A549 (cell line): ENCODE measurements around the gene MOB3C. TPM values are rescaled to one million over a fixed set of nuclear protein-coding genes. Genes with fewer than 3 reads are reported as not detected.
"Not testable (repeated sequence)": the region's sequence is repeated elsewhere in the genome, so short reads cannot be mapped to it uniquely, and the experiment has no call there.

Experiments
- ATAC-seq, 2 experiments: fragments of 200-7000 bp in 1 of 2; fragments of >200 bp in 1 of 2; cut with Nextera tagmentation in 1 of 2; cut with Tn5 transposase in 1 of 2; 3 replicates each; pipeline versions ENCODE4 v1.8.0 to v1.9.1; 2018 to 2020; ENCODE audit warnings: mild to moderate bottlenecking in 1 of 2, moderate library complexity in 1 of 2
- CTCF ChIA-PET: fragments of 300-600 bp; sonication (Branson Sonifier 250); formaldehyde crosslinking; extraction: SDS; loops from one replicate; lab custom pipeline; 2021; ENCODE audit warnings: antibody characterized with exemption, inconsistent platforms; lab: Yijun Ruan, JAX
- POLR2A ChIA-PET: fragments of 350-600 bp; formaldehyde crosslinking; extraction: SDS; loops from one replicate; lab custom pipeline; 2021; ENCODE audit warnings: antibody characterized with exemption, inconsistent platforms; lab: Yijun Ruan, JAX
- DNase-seq, 2 experiments: peaks; one replicate each; pipeline versions ENCODE4 v3.0.0 to v3.0.0-alpha.2; 2011 to 2016; ENCODE audit warnings: low read depth in 1 of 2, low spot score in 1 of 2
- FAIRE-seq: peaks from 2 replicates; lab custom pipeline; 2011; peaks lifted over from hg19 to GRCh38; lab: Jason Lieb, UNC
- H3K27ac ChIP-seq, 2 experiments: fragments of >200 bp; sonication (Bioruptor Twin); formaldehyde crosslinking; 3 replicates each; pipeline ENCODE4 v1.5.1; 2016 to 2017
- H3K4me1 ChIP-seq: fragments of >200 bp; sonication (Bioruptor Twin); formaldehyde crosslinking; 3 replicates; pipeline ENCODE4 v1.6.1; 2016
- H3K4me2 ChIP-seq: fragments of >200 bp; sonication (Bioruptor Twin); formaldehyde crosslinking; 3 replicates; pipeline ENCODE4 v1.6.1; 2016
- H3K4me3 ChIP-seq: fragments of >200 bp; sonication (Bioruptor Twin); formaldehyde crosslinking; 3 replicates; pipeline ENCODE4 v1.5.1; 2016
- H3K9me3 ChIP-seq: fragments of >200 bp; sonication (Bioruptor Twin); formaldehyde crosslinking; 3 replicates; pipeline ENCODE4 v1.6.1; 2016
- BCL3 ChIP-seq: fragments of >200 bp; sonication (Bioruptor Twin); formaldehyde crosslinking; IDR thresholded peaks from 3 replicates; pipeline ENCODE4 v1.6.1; 2016
- CBX2 ChIP-seq: fragments of 200-600 bp; sonication (generic); IDR thresholded peaks from 2 replicates; pipeline ENCODE4 v1.6.1; 2016; ENCODE audit warnings: low read depth, mild to moderate bottlenecking, borderline replicate concordance
- CBX8 ChIP-seq: fragments of 200-600 bp; sonication (generic); IDR thresholded peaks from 2 replicates; pipeline ENCODE4 v1.6.1; 2016
- CEBPB ChIP-seq, 2 experiments: fragments of >200 bp in 1 of 2; sonication (Bioruptor Twin) in 1 of 2; formaldehyde crosslinking in 1 of 2; IDR thresholded peaks; 2 replicates each; pipeline ENCODE4 v1.6.1; 2012 to 2016
- CTCF ChIP-seq: fragments of >200 bp; sonication (Bioruptor Twin); formaldehyde crosslinking; IDR thresholded peaks from 3 replicates; pipeline ENCODE4 v1.5.1; 2016
- EHMT2 ChIP-seq: fragments of 200-600 bp; sonication (generic); IDR thresholded peaks from 2 replicates; pipeline ENCODE4 v1.6.1; 2016; ENCODE audit warnings: antibody characterized with exemption, low read depth, mild to moderate bottlenecking, moderate library complexity
- FOSB ChIP-seq: fragments of 250-450 bp; sonication (Bioruptor Pico); IDR thresholded peaks from 2 replicates; pipeline ENCODE4 v1.5.0; 2020; ENCODE audit warnings: mild to moderate bottlenecking, moderate library complexity
- HOXA7 ChIP-seq: fragments of 250-450 bp; sonication (Bioruptor Pico); IDR thresholded peaks from 2 replicates; pipeline ENCODE4 v1.5.0; 2020; ENCODE audit warnings: mild to moderate bottlenecking, moderate library complexity
- HOXB5 ChIP-seq: fragments of 250-450 bp; sonication (Bioruptor Pico); IDR thresholded peaks from 2 replicates; pipeline ENCODE4 v1.5.0; 2020; ENCODE audit warnings: mild to moderate bottlenecking, moderate library complexity
- JUN ChIP-seq, 2 experiments: fragments of >200 bp; sonication (Bioruptor Twin); formaldehyde crosslinking; IDR thresholded peaks; 2 replicates in 1 of 2; 3 replicates in 1 of 2; pipeline ENCODE4 v1.6.1; 2016 to 2017
- JUNB ChIP-seq: fragments of >200 bp; sonication (Bioruptor Twin); formaldehyde crosslinking; IDR thresholded peaks from 2 replicates; pipeline ENCODE4 v1.6.1; 2016
- KDM5A ChIP-seq: fragments of 200-600 bp; sonication (generic); IDR thresholded peaks from 2 replicates; pipeline ENCODE4 v1.6.1; 2016; ENCODE audit warnings: antibody characterized with exemption, mild to moderate bottlenecking
- MAFK ChIP-seq: fragments of 450-650 bp; IDR thresholded peaks from 2 replicates; pipeline ENCODE4 v1.6.1; 2014; ENCODE audit not compliant: partially characterized antibody
- MAZ ChIP-seq: fragments of 150-350 bp; IDR thresholded peaks from 2 replicates; pipeline ENCODE4 v1.6.1; 2014; ENCODE audit warnings: antibody characterized with exemption, low read depth, low read length, borderline replicate concordance
- MYC ChIP-seq: IDR thresholded peaks from 2 replicates; pipeline ENCODE4 v1.6.1; 2012; ENCODE audit warnings: mild to moderate bottlenecking, inconsistent platforms, low read length, improper control_type of control experiment, borderline replicate concordance
- NR3C1 ChIP-seq: fragments of >200 bp; sonication (Bioruptor Twin); formaldehyde crosslinking; IDR thresholded peaks from 3 replicates; pipeline ENCODE4 v1.6.1; 2017
- PHF8 ChIP-seq: fragments of 200-600 bp; sonication (generic); IDR thresholded peaks from 2 replicates; pipeline ENCODE4 v1.6.1; 2016; ENCODE audit warnings: low read depth, mild to moderate bottlenecking, antibody characterized with exemption, moderate library complexity, borderline replicate concordance
- POLR2A ChIP-seq: IDR thresholded peaks from 2 replicates; pipeline ENCODE4 v1.6.1; 2012; ENCODE audit warnings: mild to moderate bottlenecking, low read length
- RARB ChIP-seq: fragments of 250-450 bp; sonication (Bioruptor Pico); IDR thresholded peaks from 2 replicates; pipeline ENCODE4 v1.8.0; 2021; ENCODE audit warnings: mild to moderate bottlenecking, moderate library complexity
- SREBF2 ChIP-seq: fragments of 450-650 bp; IDR thresholded peaks from 2 replicates; pipeline ENCODE4 v1.6.1; 2014; ENCODE audit warnings: mild to moderate bottlenecking, moderate library complexity
- TFCP2L1 ChIP-seq: fragments of 250-450 bp; sonication (Bioruptor Pico); IDR thresholded peaks from 2 replicates; pipeline ENCODE4 v1.5.0; 2021; ENCODE audit warnings: mild to moderate bottlenecking
- ZC3H11A ChIP-seq: fragments of 450-650 bp; IDR thresholded peaks from 2 replicates; pipeline ENCODE4 v1.6.1; 2014; ENCODE audit warnings: antibody characterized with exemption, mild to moderate bottlenecking
- ZFP36 ChIP-seq: fragments of 450-650 bp; IDR thresholded peaks from 2 replicates; pipeline ENCODE4 v1.6.1; 2014; ENCODE audit warnings: borderline replicate concordance; ENCODE audit not compliant: partially characterized antibody
- ZNF302 ChIP-seq: fragments of 250-450 bp; sonication (Bioruptor Pico); IDR thresholded peaks from 2 replicates; pipeline ENCODE4 v1.9.0; 2021; ENCODE audit warnings: inconsistent platforms, mild to moderate bottlenecking, moderate library complexity
- ZSCAN20 ChIP-seq: fragments of 250-450 bp; sonication (Bioruptor Pico); IDR thresholded peaks from 2 replicates; pipeline ENCODE4 v1.8.0; 2022; ENCODE audit warnings: mild to moderate bottlenecking, moderate library complexity
- WGBS: methylation state at CpG from one replicate; pipeline ENCODE4 v1.1.6; 2017; ENCODE audit errors: missing lambda C conversion rate; 5-methylcytosine and 5-hydroxymethylcytosine counted together
- polyA plus RNA-seq, 4 experiments: library from polyadenylated mRNA; depleted of rRNA in 3 of 4; stranded (reverse); fragments of >200 nt; fragmentation: RNase III in 1 of 4; extraction: RNeasy Plus Mini Kit Qiagen cat#74134 plus additional on column Dnase treatment in 1 of 4; gene quantifications; 2 replicates in 3 of 4; 3 replicates in 1 of 4; pipeline ENCODE4 v1.2.3, GENCODE V29; 2011 to 2017
- TF ChIP-seq, protein P1 (sequence below): IDR thresholded peaks from 2 replicates; pipeline ENCODE4 v1.6.1; 2012
- TF ChIP-seq, protein P2 (sequence below): fragments of >200 bp; sonication (Bioruptor Twin); formaldehyde crosslinking; IDR thresholded peaks from 2 replicates; pipeline ENCODE4 v1.6.1; 2016
- TF ChIP-seq, protein P3 (sequence below): IDR thresholded peaks from 2 replicates; pipeline ENCODE4 v1.6.1; 2012

Gene MOB3C
- polyA plus RNA-seq, 2 of the 4 experiments (the other 2 are of a cell fraction), result 2.6 to 2.7 TPM

GRCh38 chr1:46654012-46654411 is 37.4 kb upstream of the MOB3C start:
- FAIRE-seq (no peak), ATAC-seq (no peak)
- Histone ChIP-seq H3K4me1 (peaks cover 15% of the 10 kb centered on the region; the same call in 2 of the 3 replicates), H3K27ac (no peak overlapping the region), H3K4me3 (no peak overlapping the region), H3K9me3 (peaks cover 9% of the 10 kb centered on the region)
- WGBS, result 95% methylated on average over 1 of the region's 1 CpG
- ChIA-PET POLR2A (no interaction called here), CTCF (no interaction called here)
- TF ChIP-seq KDM5A (no peak), CTCF (no peak), ZFP36 (no peak), FOSB (no peak), NR3C1 (no peak), HOXA7 (no peak), CEBPB (IDR thresholded peaks at IDR 0.05) (no peak), CBX2 (no peak), RARB (CRISPR knock-in tag) (no peak)
- TF ChIP-seq, all 56 proteins: peak for 0
- no peak overlapping the region for H3K4me2 ChIP-seq
- no peak for DNase-seq

- DNase-seq (no peak), FAIRE-seq (no peak), ATAC-seq (no peak)
- Histone ChIP-seq H3K9me3 (peaks cover 9% of the 10 kb centered on the region), H3K4me2 (no peak overlapping the region), H3K27ac (no peak overlapping the region), H3K4me3 (no peak overlapping the region), H3K4me1 (peaks cover 15% of the 10 kb centered on the region; the same call in 2 of the 3 replicates)
- ChIA-PET POLR2A (no interaction called here), CTCF (interaction anchor here (0.9 kb wide), 1 partner anchor 12 kb away, joined by 3 read pairs; no protein-coding TSS in a partner anchor)
- TF ChIP-seq NR3C1 (no peak), ZNF302 (CRISPR knock-in tag) (no peak), POLR2A (no peak), MYC (no peak), CEBPB (IDR thresholded peaks at IDR 0.05) (no peak), BCL3 (no peak), HOXB5 (CRISPR knock-in tag) (no peak), CBX2 (no peak), SREBF2 (no peak), JUNB (no peak)
- TF ChIP-seq, protein P1, sequence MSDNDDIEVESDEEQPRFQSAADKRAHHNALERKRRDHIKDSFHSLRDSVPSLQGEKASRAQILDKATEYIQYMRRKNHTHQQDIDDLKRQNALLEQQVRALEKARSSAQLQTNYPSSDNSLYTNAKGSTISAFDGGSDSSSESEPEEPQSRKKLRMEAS, result no peak
- whole genome bisulfite sequencing, result 88% methylated on average over 2 of the region's 2 CpGs
These were observed 36.9 kb upstream of the MOB3C start for GRCh38 chr1:46653405-46653958.

GRCh38 chr1:46652321-46653100 is 35.9 kb upstream of the MOB3C start:
- H3K4me2 ChIP-seq, result no peak overlapping the region

DNA sequence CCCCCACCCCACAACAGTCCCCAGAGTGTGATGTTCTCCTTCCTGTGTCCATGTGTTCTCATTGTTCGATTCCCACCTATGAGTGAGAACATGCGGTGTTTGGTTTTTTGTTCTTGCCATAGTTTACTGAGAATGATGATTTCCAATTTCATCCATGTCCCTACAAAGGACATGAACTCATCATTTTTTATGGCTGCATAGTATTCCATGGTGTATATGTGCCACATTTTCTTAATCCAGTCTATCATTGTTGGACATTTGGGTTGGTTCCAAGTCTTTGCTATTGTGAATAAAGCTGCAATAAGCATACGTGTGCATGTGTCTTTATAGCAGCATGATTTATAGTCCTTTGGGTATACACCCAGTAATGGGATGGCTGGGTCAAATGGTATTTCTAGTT is 34.5 kb upstream of the MOB3C start:
- H3K27ac ChIP-seq, FAIRE-seq, DNase-seq, POLR2A ChIA-PET, H3K9me3 ChIP-seq, ATAC-seq, H3K4me2 ChIP-seq, H3K4me3 ChIP-seq: not testable (repeated sequence)
- peaks cover 15% of the 10 kb centered on the region; the same call in 2 of the 3 replicates for H3K4me1 ChIP-seq
- 94% methylated on average over 3 of the region's 3 CpGs for WGBS
- CTCF ChIA-PET, result interaction anchor here (0.6 kb wide), 1 partner anchor 718 kb away, joined by 3 read pairs; no protein-coding TSS in a partner anchor

More at GRCh38 chr1:46652321-46653100, 35.9 kb upstream of the MOB3C start:
- H3K4me3 ChIP-seq, result no peak overlapping the region
- no peak overlapping the region for H3K27ac ChIP-seq
- FAIRE-seq, result no peak
- POLR2A ChIA-PET, result no interaction called here
- ATAC-seq, result no peak
- peaks cover 9% of the 10 kb centered on the region for H3K9me3 ChIP-seq
- TF ChIP-seq MAFK (no peak), ZC3H11A (no peak), PHF8 (no peak), ZSCAN20 (CRISPR knock-in tag) (no peak), CBX8 (no peak), MAZ (no peak), CEBPB (IDR thresholded peaks at IDR 0.05) (no peak), KDM5A (no peak), TFCP2L1 (no peak), EHMT2 (no peak), ZFP36 (no peak), HOXB5 (CRISPR knock-in tag) (no peak), JUN (IDR thresholded peaks at IDR 0.05) (no peak)
- TF ChIP-seq, protein P2, sequence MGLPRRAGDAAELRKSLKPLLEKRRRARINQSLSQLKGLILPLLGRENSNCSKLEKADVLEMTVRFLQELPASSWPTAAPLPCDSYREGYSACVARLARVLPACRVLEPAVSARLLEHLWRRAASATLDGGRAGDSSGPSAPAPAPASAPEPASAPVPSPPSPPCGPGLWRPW, result no peak
- TF ChIP-seq, protein P3, sequence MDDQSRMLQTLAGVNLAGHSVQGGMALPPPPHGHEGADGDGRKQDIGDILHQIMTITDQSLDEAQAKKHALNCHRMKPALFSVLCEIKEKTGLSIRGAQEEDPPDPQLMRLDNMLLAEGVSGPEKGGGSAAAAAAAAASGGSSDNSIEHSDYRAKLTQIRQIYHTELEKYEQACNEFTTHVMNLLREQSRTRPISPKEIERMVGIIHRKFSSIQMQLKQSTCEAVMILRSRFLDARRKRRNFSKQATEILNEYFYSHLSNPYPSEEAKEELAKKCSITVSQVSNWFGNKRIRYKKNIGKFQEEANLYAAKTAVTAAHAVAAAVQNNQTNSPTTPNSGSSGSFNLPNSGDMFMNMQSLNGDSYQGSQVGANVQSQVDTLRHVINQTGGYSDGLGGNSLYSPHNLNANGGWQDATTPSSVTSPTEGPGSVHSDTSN, result no peak
- WGBS, result 64% methylated on average over 6 of the region's 6 CpGs
- CTCF ChIA-PET, result interaction anchor here (0.6 kb wide), 1 partner anchor 28 kb away, joined by 4 read pairs; no protein-coding TSS in a partner anchor
- DNase-seq, result no peak
- peaks cover 15% of the 10 kb centered on the region; the same call in 2 of the 3 replicates for H3K4me1 ChIP-seq
